GM18508 (cell line): Measurements from ENCODE around the gene DTX4.
A peak's percentile ranks its signal among the peaks of the same experiment; 100 is the strongest.
"Not testable (repeated sequence)": the region's sequence is repeated elsewhere in the genome, so short reads cannot be mapped to it uniquely, and the experiment has no call there.

ENCODE experiments used
- ATAC-seq: cut with Tn5 transposase; IDR thresholded peaks from one replicate; pipeline ENCODE4 v1.9.1; 2021; ENCODE audit warnings: moderate number of reproducible peaks; ENCODE audit not compliant: insufficient read depth, unreplicated experiment

Gene DTX4

DNA sequence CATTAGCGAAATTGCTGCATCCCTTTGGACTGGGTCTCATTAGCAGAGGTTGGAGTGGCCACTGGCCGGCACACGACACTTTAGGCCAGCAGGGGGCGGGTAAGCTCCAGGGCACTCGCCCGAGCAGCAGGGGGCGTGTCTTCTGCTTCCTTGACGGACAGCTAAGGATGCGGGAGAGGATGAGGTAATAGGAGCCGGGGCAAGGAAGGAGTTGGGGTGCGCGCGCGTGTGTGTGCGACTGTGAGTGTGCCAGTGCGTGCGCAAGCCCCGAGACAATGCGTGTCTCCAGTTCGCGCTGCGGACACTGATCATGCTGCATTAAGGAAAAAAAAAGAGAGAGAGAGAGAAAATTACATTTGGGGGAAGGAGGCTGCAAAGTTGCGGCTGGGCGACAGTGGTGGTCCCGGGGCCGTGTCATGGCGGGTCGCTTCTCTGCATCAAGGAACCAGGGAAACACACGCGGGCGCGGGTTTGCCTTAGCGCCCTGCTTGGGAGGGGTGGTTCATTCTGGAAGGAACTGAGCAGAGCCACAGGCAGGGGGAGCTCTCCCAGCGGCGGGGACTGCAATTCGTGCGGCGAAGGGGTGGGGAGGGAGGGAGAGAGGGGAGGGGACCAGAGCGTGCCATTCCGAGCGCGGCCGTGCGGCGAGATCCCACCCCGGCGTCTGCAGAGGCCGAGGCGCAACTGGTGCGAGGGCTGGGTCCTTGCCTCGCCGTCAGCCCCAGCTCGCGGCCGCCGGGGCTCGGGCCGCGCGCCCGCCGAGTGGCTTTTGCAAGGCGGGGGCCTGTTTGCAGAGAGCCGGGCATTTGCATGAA is at the start of gene DTX4:
DTX4 (plus strand) TSS at position 625 of the 815 bp plus-strand sequence. CDS start 464 bp downstream, outside the sequence.
- peak; percentile 52 for ATAC-seq

- ATAC-seq = peak; percentile 80
Measured at GRCh38 chr11:59135648-59136461, 36.1 kb upstream of the DTX4 start.

DNA sequence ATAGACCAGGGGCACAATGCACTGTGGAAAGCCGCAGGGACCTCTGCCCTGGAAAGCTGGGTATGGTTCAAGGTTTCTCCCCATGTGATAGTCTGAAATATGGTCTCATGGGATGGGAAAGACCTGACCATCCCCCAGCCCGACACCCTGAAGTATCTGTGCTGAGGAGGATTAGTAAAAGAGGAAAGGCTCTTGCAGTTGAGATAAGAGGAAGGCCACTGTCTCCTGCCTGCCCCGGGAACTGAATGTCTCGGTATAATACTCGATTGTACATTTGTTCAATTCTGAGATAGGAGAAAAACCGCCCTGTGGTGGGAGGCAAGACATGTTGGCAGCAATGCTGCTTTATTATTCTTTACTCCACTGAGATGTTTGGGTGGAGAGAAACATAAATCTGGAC is 35.4 kb upstream of the DTX4 start:
- ATAC-seq = not testable (repeated sequence)

GRCh38 chr11:59137190-59137589 is 34.7 kb upstream of the DTX4 start:
- ATAC-seq = no peak

DNA sequence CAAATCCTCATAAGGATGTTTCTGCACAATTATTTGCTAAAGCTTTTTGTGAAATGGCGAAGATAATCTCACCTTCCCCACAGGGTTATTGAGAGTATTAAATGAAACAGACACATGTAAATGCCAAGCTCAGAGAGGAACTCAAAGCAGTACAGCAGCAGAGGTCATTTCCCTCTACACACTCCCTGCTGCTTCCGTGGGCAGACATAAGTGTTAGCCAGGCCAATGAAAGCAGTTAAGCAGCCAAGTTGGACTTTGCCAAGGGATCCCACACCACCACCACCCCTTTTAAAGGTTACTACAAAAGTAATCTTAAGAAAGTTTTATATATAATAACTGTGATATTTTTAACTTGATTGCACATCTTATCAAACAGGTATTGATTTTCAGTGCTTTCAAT is 33.3 kb upstream of the DTX4 start:
- ATAC-seq = no peak

GRCh38 chr11:59141191-59141590 is 30.7 kb upstream of the DTX4 start:
- ATAC-seq = no peak

DNA sequence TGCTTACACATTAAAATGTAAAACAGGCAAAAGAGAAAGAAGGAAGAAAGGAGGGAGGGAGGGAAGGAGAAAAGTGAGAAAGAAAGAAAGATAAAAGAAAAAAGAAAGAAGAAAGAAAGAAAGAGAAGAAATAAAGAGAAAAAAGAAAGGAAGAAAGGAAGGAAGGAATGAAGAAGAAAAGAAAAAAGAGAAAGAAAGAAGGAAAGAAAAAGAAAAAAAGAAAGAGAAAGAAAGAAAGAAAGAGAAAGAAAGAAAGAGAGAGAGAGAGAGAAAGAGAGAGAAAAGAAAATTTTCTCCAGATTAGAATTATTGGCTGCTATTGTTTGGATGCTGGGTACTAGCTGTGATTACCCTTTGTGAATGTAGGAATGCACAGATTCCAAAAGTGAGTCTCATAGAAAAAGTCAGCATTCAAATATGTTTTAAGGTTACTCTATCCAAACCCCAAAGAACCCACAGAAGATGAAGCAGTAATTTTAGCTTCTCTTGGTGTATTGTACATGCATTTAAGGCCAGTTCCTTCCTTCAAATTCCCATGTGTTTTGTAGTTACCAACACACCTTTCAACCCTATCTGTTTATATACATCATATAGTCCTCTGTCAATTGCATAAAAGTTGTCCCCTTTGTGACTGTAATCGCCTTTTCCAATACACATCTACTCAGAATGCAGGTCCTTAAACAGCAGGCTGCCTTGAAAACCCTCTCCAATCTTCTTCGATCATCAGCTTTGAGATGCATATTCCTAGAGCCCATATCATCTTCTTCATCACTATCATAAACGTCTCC is 30.1 kb upstream of the DTX4 start:
- ATAC-seq = peak; percentile 0

DNA sequence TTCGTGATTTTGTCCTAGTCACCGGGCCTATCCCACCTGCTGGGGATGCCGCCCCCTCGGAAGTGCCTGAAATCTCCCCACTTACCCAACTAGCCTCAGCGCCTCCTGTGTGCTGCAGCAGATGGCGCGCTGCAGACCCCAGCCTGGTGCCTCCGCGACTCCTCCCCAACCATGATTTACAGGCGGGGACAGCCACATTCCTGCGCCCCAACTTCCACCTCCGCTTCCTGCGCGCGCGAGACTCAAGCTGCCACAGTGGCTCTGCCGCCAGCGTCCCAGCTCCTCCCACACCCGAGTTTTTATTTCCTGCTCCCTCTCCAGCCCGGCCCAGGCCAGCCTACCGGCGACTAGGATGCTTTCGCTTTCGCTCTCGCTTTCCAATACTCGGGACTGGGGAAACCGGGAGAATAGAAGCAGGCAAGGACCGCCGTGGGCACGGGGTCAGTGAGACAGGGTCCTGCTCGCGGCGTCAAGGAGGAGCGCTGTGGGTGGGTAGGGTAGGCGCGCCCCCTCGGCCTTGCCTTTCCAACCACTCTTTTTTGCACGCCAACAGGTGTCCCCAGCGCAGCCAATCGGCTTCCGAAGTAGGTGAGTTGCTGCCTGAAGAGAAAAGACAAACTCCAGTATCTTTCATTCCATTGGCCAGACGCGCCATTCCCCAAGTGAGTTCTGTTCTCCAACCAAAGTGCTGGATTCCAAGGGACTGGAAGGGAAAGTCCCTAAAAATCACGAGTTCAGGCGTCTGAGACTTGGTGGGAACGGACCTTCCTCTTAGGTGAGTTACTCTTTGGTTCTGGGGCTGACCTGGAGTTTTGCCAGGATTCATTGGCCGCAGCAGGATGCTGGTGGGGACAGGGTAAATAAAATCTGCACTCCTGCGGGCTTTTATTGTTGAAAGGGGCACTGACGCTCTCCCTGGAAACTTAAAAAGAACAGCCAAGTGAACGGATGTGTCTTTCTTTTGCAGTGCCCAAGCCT is 29.1 kb upstream of the DTX4 start, which contains the start of gene FAM111A:
FAM111A (plus strand) TSS at position 327 of the 978 bp plus-strand sequence. CDS start 6,017 bp downstream, outside the sequence.
- ATAC-seq = peak; percentile 38

- ATAC-seq = no peak
Measured at GRCh38 chr11:59144096-59144495, 27.8 kb upstream of the DTX4 start.

DNA sequence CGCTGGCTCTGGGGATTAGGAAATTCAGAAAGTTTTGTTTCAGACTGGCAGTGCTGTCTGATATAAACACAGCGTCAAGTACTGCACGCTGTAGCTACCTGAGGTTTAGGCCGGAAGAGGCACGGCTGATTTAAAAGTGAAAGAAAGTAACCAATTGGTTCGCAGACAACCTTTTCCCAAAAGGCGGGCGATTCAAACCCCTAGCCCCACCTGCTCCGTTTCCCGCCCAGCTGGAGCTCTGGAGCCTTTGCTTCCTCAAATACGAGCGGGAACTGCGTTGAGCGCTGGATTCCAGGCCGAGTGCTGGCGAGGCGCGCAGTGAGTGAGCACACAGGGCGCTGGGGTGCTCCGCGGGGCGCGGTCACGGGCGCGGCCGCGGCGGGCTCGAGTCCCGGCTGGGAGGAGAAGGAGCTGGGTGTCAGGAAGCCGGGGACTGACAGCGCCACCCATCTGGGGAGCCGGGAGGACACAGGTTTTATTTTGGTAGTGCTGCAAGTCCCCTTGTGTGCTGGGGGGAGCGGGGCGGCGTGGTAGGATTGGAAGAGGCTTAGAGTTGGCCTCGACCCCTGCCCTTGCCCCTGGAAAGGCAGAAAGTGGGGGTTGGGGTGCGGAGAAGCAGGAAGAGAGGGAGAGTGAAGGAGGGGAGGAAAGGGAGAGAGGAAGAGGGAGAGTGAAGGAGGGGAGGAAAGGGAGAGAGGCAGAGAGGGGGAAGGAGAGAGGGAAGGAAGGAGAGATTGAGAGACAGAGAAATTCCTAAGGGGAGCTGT is 27.2 kb upstream of the DTX4 start:
- peak; percentile 60 for ATAC-seq

GRCh38 chr11:59145534-59145933 is 26.4 kb upstream of the DTX4 start:
- ATAC-seq = no peak

DNA sequence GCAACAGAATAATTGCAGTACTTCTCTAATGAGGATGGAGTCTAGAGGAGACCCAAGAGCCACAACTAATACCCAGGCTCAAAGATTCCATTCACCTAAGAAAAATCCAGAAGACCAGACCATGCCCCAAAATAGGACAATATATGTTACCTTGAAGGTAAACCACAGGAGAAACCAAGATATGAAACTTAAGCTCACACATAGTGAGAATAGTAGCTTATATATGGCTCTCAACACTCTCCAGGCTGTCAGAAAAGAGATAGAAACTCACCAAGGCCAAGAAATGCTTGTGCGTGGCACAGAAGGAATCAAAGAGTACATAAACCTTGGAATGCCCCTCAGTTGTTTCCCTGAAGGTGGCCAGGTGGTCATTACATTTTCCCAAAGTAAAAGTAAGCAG is 20.2 kb upstream of the DTX4 start:
- ATAC-seq = no peak

DNA sequence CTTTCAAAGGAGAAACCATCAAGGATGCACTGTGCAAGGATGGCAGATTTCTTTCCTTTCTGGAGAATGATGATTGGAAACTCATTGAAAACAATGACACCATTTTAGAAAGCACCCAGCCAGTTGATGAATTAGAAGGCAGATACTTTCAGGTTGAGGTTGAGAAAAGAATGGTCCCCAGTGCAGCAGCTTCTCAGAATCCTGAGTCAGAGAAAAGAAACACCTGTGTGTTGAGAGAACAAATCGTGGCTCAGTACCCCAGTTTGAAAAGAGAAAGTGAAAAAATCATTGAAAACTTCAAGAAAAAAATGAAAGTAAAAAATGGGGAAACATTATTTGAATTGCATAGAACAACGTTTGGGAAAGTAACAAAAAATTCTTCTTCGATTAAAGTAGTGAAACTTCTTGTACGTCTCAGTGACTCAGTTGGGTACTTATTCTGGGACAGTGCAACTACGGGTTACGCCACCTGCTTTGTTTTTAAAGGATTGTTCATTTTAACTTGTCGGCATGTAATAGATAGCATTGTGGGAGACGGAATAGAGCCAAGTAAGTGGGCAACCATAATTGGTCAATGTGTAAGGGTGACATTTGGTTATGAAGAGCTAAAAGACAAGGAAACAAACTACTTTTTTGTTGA is 19.5 kb upstream of the DTX4 start:
- peak; percentile 65 for ATAC-seq

- no peak for ATAC-seq
Measured at GRCh38 chr11:59154610-59155009, 17.3 kb upstream of the DTX4 start.

GRCh38 chr11:59157433-59157832 is 14.5 kb upstream of the DTX4 start:
- no peak for ATAC-seq

- ATAC-seq = peak; percentile 86
Measured at GRCh38 chr11:59158206-59159068, 13.5 kb upstream of the DTX4 start.

GRCh38 chr11:59164028-59164427 is 7.9 kb upstream of the DTX4 start:
- no peak for ATAC-seq
